DMS114 treated with DMSO at 0.1 percent for 48 hours (cell line): ENCODE measurements around the gene EPS8L3.
"Not testable (repeated sequence)": the region's sequence is repeated elsewhere in the genome, so short reads cannot be mapped to it uniquely, and the experiment has no call there.

Experiments
- DNase-seq: peaks from one replicate; lab custom pipeline; 2025; ENCODE audit not compliant: unreplicated experiment; lab: John Stamatoyannopoulos, UW

EPS8L3 gene

DNA sequence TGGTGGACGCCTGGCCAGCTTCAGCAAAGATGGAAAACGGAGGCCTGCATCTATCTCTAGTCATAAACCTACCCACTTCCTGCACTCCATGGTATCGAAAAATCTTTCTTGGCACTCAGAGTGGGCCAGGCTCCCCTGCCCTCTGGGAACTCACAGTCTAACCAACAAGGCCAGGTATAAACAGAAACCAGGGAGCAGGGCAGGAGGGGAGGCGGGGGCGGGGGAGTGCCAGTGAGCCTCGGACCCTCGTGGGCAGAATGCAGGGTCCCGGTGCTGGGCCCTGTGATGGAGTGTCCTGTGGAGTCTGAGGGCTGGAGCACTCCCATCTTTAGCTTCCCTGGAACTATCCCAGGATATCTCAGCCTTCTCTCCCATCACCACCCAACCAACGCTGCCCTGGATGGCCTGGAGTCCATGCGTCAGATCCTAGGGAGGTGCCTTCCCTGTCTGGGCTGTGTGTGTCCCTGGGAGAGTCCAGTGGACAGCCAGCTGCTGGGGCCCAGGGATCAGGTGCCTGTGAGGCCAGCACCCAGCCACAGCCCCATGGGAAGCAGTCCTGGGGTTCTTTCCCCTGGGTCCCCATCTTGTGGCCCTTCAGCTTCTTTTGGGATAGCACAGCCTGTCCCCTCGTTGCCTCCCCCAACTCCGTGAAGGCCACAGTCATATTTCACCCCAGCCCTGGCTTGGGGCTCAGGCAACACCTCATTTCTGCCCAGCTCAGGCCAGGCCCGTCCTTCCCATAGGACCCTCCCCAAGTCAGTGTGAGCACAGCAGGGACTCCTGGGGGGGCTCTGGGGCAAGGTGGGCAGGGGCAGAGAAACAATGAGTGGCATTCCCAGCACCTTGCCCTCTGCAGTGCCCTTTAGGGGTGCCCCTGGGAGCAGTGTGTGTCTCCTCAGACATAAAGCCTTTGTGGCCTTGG, 1.1 kb upstream of the EPS8L3 start:
- no peak for DNase-seq

- no peak for DNase-seq
These were observed 690 bp downstream of the EPS8L3 start for GRCh38 chr1:109762821-109763645.

GRCh38 chr1:109762039-109762585, 1.6 kb downstream of the EPS8L3 start:
- no peak for DNase-seq

- no peak for DNase-seq
These were observed 2.3 kb downstream of the EPS8L3 start for GRCh38 chr1:109761227-109762038.

DNA sequence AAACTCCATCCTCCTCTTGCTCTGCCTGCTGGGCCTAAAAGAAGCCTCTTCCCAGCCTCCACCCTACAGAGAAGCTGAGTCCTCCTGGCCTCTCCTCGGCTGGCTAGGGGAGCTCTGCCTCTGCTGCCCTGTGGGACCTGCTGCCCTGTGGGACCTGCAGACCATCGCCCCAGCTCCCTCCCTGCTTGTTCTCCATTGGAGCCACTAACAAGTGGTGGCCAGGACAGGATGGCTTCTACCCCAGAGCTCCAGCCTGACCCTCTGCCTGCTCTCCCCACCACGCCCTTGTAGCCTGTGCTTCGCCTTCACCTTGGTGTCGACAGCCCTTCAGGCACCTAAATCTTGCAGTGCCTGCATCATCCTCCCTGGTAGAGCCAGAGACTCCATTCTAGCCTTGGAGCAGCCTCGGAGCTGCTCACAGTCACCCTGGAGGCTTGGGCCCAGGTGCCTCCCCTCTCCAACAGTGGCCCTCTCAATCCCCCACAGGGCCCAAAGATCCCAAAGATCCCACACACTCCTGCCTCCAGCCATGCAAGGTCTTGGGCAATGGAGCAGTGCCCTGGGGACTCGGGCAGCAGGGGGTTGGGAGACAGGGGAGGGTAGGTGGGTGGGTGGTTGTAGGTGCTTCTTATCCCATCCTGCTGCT, 3.0 kb downstream of the EPS8L3 start:
- DNase-seq, result no peak

GRCh38 chr1:109759513-109760334, 4.0 kb downstream of the EPS8L3 start:
- no peak for DNase-seq

DNA sequence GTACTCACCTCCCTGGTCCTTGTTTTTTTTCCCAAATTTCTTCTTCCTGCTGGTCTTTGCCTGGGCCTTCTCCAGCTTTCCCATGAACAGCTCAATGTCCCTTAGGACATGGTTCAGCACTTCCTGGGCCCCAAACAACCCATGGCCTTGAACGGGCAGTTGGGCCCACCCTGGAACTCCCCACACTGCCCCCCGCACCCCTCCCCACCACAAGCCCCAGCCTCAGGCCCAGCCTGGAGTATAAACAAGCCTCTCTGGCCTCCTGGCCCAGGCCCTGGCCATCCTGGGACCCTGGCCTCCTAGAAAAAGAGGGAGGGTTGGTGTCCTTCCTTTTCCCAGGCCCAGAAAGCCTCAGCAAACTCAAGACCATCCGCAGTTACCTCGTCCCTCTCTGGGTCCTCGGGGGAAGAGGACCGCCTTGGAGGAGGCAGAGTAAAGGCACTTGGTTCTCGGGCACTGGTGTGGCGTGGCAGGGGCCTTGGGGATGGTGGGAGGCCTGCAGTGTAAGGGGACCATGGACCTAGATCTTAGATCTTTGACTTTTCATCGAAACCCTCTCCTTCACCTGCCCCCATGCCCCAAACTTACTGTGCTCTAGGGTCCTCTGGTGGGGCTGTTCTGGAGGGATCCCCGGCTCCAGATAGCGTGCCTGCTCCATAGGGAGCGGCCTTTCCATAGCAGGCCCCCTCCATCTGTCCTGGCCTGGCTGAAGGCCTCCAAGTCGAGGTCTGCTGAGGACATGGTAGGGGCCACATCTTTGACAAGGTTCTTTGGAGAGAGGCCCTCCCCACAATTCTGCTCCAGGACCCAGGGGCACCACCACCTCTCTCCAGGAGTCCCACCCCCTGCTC, 5.6 kb downstream of the EPS8L3 start:
- no peak for DNase-seq

GRCh38 chr1:109756848-109757521, 6.7 kb downstream of the EPS8L3 start:
- no peak for DNase-seq

DNA sequence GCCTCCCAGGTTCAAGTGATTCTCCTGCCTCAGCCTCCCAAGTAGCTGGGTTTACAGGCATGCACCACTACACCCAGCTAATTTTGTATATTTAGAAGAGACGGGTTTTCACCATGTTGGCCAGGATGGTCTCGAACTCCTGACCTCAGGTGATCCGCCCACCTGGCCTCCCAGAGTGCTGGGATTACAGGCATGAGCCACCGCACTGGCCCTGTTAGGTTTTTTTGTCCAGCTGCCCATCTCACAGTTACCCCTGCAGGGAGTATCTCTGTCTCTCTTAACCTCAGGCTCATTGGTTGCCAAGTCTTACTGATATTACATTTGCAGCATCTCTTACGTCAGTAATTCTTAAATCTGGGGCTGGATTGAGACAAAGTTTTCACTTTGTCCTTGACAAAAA, 7.4 kb downstream of the EPS8L3 start:
- not testable (repeated sequence) for DNase-seq

GRCh38 chr1:109754738-109755137, 9.0 kb downstream of the EPS8L3 start:
- no peak for DNase-seq

DNA sequence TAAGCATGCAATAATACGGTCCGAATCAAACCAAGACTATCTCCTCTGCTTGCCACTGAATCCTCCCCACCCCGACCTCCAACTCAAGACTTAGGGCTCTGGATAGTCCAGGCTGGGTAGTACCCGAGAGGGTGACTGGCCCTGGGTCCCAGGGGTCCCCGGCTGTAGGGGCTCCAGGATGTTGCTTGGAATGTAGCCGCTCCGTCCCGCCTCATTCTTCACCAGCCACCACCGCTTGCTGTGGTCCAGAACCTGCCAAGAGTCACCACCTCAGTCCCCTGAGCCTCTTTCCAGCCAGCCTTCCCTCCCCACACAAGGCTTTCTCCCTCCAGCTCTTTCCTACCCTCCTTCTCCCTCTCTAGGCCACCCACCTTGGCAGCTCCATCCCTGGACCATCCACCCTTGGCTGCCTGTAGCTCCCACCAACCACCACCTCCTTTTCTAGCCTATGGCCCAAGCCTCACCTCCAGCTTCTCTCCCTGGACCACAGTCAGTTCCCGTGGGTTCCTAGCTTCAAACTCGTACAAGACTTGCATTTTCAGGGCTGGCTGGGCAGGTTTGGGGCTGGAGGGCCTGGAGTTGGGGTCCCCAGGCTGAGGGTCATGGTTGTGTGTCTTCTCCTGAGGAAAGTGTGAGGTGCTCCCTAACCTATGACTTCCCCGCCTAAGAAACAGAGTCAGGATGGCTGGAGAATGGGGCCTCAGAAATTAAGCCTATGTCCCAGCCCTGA, 12.0 kb downstream of the EPS8L3 start:
- no peak for DNase-seq

DNA sequence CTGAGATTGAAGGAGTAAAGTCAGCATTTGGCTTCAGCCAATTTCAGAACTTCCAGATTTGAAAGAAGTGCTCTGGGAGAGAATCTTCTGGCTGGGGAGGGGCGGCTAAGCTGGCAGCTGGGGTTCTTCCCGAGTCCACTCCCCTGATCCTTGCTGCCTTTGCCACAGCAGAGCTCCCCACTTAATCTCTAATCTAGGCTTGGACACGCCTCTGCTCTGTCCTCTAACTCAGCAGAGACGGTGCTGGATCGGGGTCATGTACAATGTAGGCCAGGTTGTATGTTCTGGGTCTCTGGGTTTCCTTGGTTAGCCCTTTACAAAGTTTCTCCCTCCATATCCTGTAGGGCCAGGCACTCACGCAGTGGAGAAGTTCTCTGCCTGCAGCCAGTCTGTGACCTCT, 12.8 kb downstream of the EPS8L3 start:
- DNase-seq, result no peak

DNA sequence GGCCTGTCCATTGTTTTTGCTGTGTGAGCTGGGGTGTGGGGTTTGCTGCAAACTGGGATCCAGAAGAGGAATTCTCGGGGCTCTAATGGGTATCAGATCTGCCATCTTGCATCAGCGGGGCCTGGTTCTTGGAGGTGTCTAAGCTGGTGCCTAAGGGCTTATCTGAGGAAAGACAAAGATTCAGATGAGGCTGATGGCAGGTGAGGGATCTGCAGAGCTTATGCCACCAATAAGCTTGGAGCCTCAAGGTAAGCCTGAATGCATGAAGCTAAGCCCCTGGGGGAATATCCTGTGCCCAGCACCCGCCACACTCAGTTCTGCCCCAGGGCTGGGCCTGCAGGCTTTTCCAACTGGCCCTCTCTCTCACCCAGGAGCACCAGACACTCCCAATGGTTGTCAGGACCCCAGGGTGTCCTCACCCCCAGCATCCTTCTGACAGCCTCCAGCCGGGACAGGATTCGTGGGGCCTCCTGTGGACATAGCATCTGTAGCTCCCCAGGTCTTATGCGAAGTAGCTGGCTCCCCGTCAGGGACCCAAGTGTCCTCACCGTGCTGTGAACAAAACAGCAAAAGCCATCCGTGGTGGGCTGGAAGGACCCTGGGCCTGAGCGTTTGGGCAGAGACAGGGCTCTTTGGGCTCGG, 13.4 kb downstream of the EPS8L3 start:
- DNase-seq, result no peak

GRCh38 chr1:109749221-109749620, 14.5 kb downstream of the EPS8L3 start:
- no peak for DNase-seq

DNA sequence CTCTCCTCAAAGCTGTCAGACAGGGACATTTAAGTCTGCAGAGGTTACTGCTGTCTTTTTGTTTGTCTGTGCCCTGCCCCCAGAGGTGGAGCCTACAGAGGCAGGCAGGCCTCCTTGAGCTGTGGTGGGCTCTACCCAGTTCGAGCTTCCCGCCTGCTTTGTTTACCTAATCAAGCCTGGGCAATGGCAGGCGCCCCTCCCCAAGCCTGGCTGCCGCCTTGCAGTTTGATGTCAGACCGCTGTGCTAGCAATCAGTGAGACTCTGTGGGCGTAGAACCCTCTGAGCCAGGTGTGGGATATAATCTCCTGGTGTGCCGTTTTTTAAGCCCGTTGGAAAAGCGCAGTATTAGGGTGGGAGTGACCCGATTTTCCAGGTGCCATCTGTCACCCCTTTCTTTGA, 15.4 kb downstream of the EPS8L3 start:
- DNase-seq, result not testable (repeated sequence)

- DNase-seq, result no peak
These were observed 22.9 kb downstream of the EPS8L3 start, which contains the start of gene GSTM3 for GRCh38 chr1:109740615-109741373. TSS of gene GSTM3 (minus strand) at chr1:109741038. CDS start at chr1:109740287, 751 bp downstream.
